Astrocyte (in vitro differentiated cells and primary cell): ENCODE data around the gene PIGN.

Experiments used
- CTCF ChIP-seq: IDR thresholded peaks from 2 replicates; pipeline ENCODE4 v1.5.1; 2011; ENCODE audit warnings: low read depth, mild to moderate bottlenecking, inconsistent platforms, low read length, moderate library complexity; ENCODE audit not compliant: insufficient read depth
- EZH2 ChIP-seq: IDR thresholded peaks from 2 replicates; pipeline ENCODE4 v1.6.1; 2012; ENCODE audit warnings: mild to moderate bottlenecking, low read length, inconsistent platforms; ENCODE audit not compliant: insufficient read depth

- TF ChIP-seq CTCF, result no peak
- TF ChIP-seq EZH2, result no peak
Observed at GRCh38 chr18:62081761-62082294, 105.0 kb downstream of the PIGN start.
